Astrocyte of the spinal cord (primary cell): ENCODE data around the gene RAB17.

ENCODE experiments used
- DNase-seq: peaks from one replicate; pipeline ENCODE4 v3.0.0; 2011; ENCODE audit warnings: low read depth, low spot score
- H3K4me3 ChIP-seq: 2 replicates; pipeline ENCODE4 v1.5.1; 2011; ENCODE audit warnings: low read depth, mild to moderate bottlenecking, low read length, moderate library complexity
- in situ Hi-C: cut with HindIII; loops from 2 replicates; pipeline ENCODE4 v1.10.0; 2017; ENCODE audit warnings: low sequenced_read_pairs
- TF ChIP-seq, protein P1 (sequence below): IDR thresholded peaks from 2 replicates; pipeline ENCODE4 v1.5.1; 2012; ENCODE audit warnings: low read depth, mild to moderate bottlenecking, low read length, inconsistent platforms

The RAB17 gene

DNA sequence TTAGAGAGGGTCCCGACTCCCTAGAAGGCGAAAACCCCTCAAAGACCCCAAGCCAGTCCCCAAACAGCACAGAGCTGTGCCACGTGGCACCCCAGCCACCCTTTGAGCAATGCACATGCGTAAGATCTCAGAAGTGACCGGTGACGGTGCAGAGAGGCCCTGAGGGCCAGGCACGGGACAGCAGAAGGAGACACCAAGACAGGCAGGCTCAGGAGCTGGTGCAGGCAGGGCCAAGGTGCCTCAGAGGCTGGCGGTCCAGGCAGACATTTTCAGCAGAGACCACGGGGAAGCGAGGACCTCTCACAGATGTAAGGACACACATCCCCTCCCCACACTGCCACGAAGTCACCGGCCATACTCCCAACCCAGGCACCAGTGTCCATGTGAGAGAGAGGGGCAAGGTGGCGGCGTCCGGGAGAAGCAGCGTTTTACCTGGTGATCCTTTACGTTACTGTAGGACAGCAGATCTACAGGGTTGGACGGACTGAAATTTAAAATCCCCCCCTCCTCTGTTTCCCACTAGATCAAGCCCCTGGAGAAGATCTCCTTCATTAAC lies 2.0 kb upstream of the RAB17 start:
- in situ Hi-C loops = no loop called here
- TF ChIP-seq, protein P1, sequence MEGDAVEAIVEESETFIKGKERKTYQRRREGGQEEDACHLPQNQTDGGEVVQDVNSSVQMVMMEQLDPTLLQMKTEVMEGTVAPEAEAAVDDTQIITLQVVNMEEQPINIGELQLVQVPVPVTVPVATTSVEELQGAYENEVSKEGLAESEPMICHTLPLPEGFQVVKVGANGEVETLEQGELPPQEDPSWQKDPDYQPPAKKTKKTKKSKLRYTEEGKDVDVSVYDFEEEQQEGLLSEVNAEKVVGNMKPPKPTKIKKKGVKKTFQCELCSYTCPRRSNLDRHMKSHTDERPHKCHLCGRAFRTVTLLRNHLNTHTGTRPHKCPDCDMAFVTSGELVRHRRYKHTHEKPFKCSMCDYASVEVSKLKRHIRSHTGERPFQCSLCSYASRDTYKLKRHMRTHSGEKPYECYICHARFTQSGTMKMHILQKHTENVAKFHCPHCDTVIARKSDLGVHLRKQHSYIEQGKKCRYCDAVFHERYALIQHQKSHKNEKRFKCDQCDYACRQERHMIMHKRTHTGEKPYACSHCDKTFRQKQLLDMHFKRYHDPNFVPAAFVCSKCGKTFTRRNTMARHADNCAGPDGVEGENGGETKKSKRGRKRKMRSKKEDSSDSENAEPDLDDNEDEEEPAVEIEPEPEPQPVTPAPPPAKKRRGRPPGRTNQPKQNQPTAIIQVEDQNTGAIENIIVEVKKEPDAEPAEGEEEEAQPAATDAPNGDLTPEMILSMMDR = no peak
- H3K4me3 ChIP-seq = no peak overlapping the region
- DNase-seq = no peak

DNA sequence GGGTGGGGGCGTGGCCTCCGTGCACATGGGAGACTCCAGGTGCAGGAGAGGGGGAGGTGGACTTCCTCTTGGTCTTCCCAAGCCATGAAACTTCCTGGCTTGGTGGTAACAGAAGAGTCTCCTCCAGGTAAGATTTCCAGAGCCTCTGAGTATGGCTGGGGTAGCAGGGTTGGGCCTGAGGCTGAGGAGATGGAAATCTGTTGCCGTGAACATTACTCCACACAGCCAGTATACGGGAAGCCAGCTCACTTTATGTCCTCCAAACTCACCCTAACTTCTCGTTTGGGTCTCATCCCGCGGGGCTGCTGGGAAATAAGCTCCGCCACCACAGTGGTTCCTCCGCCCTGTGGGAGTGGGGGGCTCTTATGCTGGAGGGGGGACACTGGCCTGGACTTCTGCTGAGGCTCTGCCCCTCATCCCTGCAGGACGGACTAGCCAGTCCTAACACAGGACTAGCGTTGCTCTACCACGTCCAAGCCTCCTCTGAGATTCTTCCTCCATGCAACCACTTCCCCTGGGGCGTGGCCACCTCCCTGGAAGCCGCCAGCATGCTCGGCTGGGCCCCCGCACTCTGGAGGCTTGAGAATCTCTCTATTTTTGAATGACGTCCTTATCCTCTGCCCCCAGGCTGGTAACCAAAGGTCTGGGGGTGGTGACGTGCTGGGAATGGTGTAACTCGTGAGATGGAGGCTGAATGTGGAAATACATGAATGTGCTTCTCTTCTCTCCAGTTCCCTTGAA lies 777 bp upstream of the RAB17 start:
- H3K4me3 ChIP-seq = no peak overlapping the region
- DNase-seq = no peak
- in situ Hi-C loops = no loop called here
- TF ChIP-seq, protein P1 = no peak

DNA sequence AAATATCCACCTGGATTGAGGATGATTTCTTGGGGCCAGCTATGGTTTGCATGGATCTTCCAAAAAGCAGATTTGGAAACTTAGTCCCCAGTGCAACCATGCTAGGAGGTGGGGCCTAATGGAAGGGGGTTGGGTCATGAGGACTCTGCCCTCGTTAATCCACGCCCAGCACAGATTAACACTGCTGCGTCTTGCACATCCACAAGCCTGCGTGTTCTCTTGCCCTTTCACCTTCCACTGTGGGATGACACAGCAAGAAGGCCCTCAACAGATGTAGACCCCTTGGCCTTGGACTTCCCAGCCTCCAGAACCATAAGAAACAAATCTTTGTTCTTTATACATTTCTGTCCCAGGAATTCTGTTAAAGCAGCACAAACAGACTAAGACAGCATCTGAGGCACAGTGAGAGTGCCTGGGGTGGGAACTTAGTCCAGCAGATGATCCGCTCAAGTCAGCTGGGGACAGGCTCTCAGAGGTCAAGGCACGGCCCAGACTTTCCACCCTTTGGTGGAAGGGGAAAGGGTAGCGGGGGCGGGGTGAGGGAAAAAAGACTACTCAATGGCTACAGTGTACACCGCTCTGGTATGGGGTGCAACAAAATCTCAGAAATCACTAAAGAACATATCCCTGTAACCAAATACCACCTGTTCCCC lies 2.4 kb downstream of the RAB17 start:
- no peak overlapping the region for H3K4me3 ChIP-seq
- no peak for DNase-seq
- TF ChIP-seq, protein P1 = no peak
- in situ Hi-C loops = no loop called here

DNA sequence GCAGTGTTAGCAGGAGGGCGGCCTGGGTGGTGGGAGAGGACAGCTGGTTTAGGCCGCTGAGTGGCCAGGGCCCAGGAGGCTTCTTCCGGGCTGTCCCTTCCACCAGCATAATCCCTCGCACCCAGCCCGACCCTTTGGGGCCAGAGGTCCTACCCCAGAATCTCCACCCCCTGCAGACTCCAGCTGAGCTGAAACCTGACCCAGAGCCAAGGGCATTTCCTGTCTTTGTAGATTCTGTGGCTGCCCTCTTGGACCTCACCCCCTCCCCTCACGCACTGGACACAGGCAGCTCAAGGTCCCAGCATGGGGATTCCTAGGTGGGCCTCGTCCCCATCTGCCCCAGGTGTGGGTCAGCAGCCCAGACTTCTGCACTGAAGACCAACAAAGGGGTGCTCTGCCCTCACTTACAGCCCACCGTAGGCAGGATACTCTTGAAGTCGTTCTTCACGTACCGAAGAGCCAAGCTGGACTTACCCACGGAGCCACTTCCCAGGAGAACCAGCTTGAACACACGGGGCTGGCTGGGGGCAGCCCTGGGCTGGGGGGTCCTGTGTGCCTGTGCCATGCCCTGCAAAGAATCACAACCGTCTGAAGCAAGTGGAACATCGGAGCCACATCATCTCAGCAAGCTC lies 4.8 kb downstream of the RAB17 start:
- TF ChIP-seq, protein P1 = no peak
- no peak for DNase-seq
- in situ Hi-C loops = no loop called here
- H3K4me3 ChIP-seq = no peak overlapping the region

DNA sequence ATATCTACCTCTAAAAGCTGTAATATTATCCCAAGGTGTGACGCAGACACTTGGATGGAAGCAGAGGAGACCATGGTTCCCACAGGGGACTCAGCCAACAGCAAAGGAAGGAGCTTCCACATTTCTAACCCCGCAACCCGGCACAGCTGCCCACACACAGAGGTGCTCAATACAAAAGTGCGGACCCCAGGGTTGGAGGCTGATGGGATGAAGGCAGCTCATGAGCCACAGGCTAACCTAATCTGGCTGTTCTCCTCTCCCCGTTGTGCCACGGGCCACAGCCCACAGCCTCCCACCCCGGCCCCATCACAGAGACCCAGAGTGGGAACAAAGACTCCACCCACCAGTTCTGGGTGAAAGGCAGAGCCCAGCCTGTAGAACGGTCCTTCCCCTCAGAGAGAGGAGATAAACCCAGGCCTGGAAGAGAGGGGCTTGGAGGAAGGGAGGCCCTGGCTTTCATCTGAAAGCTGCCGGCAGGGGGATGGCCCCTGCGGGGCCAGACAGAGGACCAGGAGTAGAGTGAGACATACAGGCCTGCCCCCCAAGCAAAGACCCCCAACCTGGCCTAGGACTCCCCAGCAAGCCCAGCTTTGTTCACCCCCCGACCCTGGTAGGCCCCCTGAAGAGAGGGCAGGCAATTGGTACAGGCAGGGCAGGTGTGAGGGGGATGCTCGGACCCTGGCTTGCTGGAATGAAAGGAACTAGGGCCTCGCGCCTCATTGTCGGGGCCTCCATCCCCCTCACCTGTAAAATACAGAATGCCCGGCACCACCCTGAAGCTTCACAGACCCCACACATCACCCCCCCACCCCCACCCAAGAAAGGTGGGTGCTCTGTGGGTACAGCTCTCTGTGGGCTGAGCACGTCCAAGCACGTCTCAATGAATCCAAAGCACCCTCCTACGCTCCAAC lies 6.9 kb downstream of the RAB17 start:
- no peak for DNase-seq
- TF ChIP-seq, protein P1 = no peak
- H3K4me3 ChIP-seq = no peak overlapping the region
- in situ Hi-C loops = no loop called here
